OCI-LY7 (cell line): Measurements from ENCODE around the gene FOXB1. TPM values are rescaled to one million over a fixed set of nuclear protein-coding genes. Genes with fewer than 3 reads are reported as not detected.

Source experiments
- BruUV-seq: library from RNA; stranded (reverse); fragments of 400-500 nt; replicated peaks from 2 replicates; lab custom pipeline; 2021; lab: Mats Ljungman, UMichigan
- CTCF ChIA-PET: fragments of 300-600 bp; sonication (Branson Sonifier 250); formaldehyde crosslinking; loops from one replicate; lab custom pipeline; 2022; ENCODE audit warnings: antibody characterized with exemption; ENCODE audit not compliant: unreplicated experiment; lab: Charles Lee
- POLR2A ChIA-PET: fragments of 300-600 bp; sonication (Branson Sonifier 250); formaldehyde crosslinking; loops from one replicate; lab custom pipeline; 2022; ENCODE audit warnings: antibody characterized with exemption; lab: Charles Lee
- DNase-seq: peaks from one replicate; pipeline ENCODE4 v3.0.0-alpha.2; 2015; ENCODE audit warnings: low spot score
- H2AFZ ChIP-seq: fragments of 200-600 bp; sonication (generic), shearing (Covaris generic); 2 replicates; pipeline ENCODE4 v1.6.1; 2014; ENCODE audit warnings: mild to moderate bottlenecking, antibody characterized with exemption, low read length, moderate library complexity
- H3K27ac ChIP-seq: fragments of 200-600 bp; sonication (generic); 2 replicates; pipeline ENCODE4 v1.5.1; 2014; ENCODE audit warnings: mixed run types, low read depth, mild to moderate bottlenecking, moderate library complexity, low read length, inconsistent platforms; ENCODE audit not compliant: poor library complexity, severe bottlenecking
- H3K36me3 ChIP-seq: fragments of 200-600 bp; sonication (generic); 2 replicates; pipeline ENCODE4 v1.6.1; 2014; ENCODE audit warnings: mild to moderate bottlenecking, antibody characterized with exemption, low read length, moderate library complexity, mixed read lengths; ENCODE audit not compliant: insufficient read depth
- H3K4me1 ChIP-seq: fragments of 200-600 bp; sonication (generic); 2 replicates; pipeline ENCODE4 v1.5.1; 2014; ENCODE audit warnings: mild to moderate bottlenecking, low read length; ENCODE audit not compliant: insufficient read depth, poor library complexity, severe bottlenecking
- H3K4me2 ChIP-seq: fragments of 200-600 bp; sonication (generic); 2 replicates; pipeline ENCODE4 v1.6.1; 2014; ENCODE audit warnings: mild to moderate bottlenecking, low read length
- H3K4me3 ChIP-seq: fragments of 200-600 bp; sonication (generic); 2 replicates; pipeline ENCODE4 v1.5.1; 2014; ENCODE audit warnings: mild to moderate bottlenecking, low read depth, low read length; ENCODE audit not compliant: poor library complexity, severe bottlenecking
- H3K79me2 ChIP-seq: fragments of 200-600 bp; sonication (generic); 2 replicates; pipeline ENCODE4 v1.6.1; 2016; ENCODE audit warnings: low read depth, mild to moderate bottlenecking, low read length, moderate library complexity, mixed read lengths; ENCODE audit not compliant: insufficient read depth
- H3K9me2 ChIP-seq: fragments of 200-600 bp; sonication (generic); 2 replicates; pipeline ENCODE4 v1.6.1; 2016; ENCODE audit warnings: mild to moderate bottlenecking, low read length, mixed read lengths; ENCODE audit not compliant: insufficient read depth
- H3K9me3 ChIP-seq: fragments of 200-600 bp; sonication (generic); 2 replicates; pipeline ENCODE4 v1.6.1; 2014; ENCODE audit warnings: mild to moderate bottlenecking, mixed run types, low read length, mixed read lengths
- H4K20me1 ChIP-seq: fragments of 200-600 bp; sonication (generic); 2 replicates; pipeline ENCODE4 v1.6.1; 2014; ENCODE audit warnings: mild to moderate bottlenecking, antibody characterized with exemption, low read length, moderate library complexity, mixed read lengths; ENCODE audit not compliant: insufficient read depth
- EZH2phosphoT487 ChIP-seq: fragments of 200-600 bp; sonication (generic); IDR thresholded peaks from 2 replicates; pipeline ENCODE4 v1.6.1; 2018; ENCODE audit warnings: low read depth, borderline replicate concordance, mild to moderate bottlenecking, mixed run types, antibody characterized with exemption, low read length, moderate library complexity, mixed read lengths
- intact Hi-C: fragments of 100-400 bp; cut with micrococcal nuclease; formaldehyde crosslinking; loops from one replicate; pipeline ENCODE4 v1.10.0; 2022; ENCODE audit not compliant: unreplicated experiment
- total RNA-seq, 2 experiments: library from RNA; depleted of rRNA in 1 of 2; stranded (reverse); fragments of >200 nt in 1 of 2; shearing (Covaris generic) in 1 of 2; gene quantifications; 2 replicates each; pipeline ENCODE4 v1.2.3, GENCODE V29; 2014 to 2022
- TF ChIP-seq, protein P1 (sequence below): fragments of 200-600 bp; sonication (generic); conservative IDR thresholded peaks from 2 replicates; pipeline ENCODE4 v1.5.1; 2014; ENCODE audit warnings: mild to moderate bottlenecking, antibody characterized with exemption, low read length, moderate library complexity, mixed read lengths

The FOXB1 gene
- total RNA-seq, 2 experiments from 2014 or later = not detected

DNA sequence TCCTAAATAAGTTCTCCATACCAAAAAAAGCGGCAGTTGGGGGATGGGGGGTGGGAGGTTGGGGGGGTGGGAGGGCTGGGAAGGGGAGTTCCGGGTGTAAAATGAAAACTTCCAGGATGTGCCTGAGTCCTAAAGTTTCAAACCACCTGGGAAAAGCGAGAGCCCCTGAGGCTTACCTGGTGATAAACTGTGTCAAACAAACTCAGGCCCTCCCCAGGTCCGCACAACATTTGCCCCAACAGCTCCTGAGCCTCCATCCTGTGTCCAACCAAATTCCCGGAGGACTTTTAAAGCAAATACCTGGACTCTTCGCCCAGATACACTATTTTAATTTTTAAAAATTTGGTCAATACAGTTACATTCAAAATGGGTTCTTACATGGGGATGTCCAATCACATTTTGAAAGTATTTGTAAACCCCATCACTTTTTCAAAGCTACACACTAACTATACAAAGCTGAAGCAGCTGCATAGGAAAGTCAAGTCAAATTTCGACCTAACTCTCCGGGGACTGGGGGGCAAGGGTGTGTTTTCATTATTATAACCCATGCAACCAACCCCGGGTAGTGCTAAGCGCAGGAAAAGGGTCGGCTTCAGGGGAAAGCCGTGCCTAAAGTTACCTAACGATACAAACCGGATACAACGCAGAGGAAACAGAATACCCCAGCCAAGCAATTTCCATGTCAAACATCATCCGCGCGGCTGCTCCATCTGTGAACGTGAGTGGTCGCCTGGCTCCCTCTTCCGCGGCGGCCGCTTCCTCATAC is 685 bp upstream of the FOXB1 start:
- DNase-seq = no peak
- Histone ChIP-seq H3K27ac (no peak overlapping the region), H3K4me3 (no peak overlapping the region), H3K79me2 (no peaks in the 10 kb centered on the region), H2AFZ (no peak overlapping the region), H4K20me1 (no peaks in the 10 kb centered on the region), H3K4me2 (no peak overlapping the region), H3K9me2 (no peaks in the 10 kb centered on the region), H3K9me3 (no peaks in the 10 kb centered on the region), H3K4me1 (no peaks in the 10 kb centered on the region), H3K36me3 (no peaks in the 10 kb centered on the region)
- no TSS peak for BruUV-seq
- CTCF ChIA-PET = no interaction called here
- POLR2A ChIA-PET = interaction anchor here (0.6 kb wide), 1 partner anchor 21 kb away, joined by 5 read pairs; no protein-coding TSS in a partner anchor
- intact Hi-C loops = no loop called here
- TF ChIP-seq, protein P1, sequence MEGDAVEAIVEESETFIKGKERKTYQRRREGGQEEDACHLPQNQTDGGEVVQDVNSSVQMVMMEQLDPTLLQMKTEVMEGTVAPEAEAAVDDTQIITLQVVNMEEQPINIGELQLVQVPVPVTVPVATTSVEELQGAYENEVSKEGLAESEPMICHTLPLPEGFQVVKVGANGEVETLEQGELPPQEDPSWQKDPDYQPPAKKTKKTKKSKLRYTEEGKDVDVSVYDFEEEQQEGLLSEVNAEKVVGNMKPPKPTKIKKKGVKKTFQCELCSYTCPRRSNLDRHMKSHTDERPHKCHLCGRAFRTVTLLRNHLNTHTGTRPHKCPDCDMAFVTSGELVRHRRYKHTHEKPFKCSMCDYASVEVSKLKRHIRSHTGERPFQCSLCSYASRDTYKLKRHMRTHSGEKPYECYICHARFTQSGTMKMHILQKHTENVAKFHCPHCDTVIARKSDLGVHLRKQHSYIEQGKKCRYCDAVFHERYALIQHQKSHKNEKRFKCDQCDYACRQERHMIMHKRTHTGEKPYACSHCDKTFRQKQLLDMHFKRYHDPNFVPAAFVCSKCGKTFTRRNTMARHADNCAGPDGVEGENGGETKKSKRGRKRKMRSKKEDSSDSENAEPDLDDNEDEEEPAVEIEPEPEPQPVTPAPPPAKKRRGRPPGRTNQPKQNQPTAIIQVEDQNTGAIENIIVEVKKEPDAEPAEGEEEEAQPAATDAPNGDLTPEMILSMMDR = no peak
- no peak for TF ChIP-seq EZH2phosphoT487

DNA sequence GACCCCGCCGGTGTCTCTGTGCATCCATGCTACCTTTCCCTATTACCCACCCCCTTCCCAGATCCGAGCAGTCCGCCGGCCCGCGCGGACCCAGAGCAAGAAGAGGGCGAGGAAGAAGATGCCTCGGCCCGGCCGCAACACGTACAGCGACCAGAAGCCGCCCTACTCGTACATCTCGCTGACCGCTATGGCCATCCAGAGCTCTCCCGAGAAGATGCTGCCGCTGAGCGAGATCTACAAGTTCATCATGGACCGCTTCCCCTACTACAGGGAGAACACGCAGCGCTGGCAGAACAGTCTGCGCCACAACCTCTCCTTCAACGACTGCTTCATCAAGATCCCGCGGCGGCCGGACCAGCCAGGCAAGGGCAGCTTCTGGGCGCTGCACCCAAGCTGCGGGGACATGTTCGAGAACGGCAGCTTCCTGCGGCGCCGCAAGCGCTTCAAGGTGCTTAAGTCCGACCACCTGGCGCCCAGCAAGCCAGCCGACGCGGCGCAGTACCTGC is 788 bp downstream of the FOXB1 start:
- intact Hi-C loops = no loop called here
- Histone ChIP-seq H2AFZ (no peak overlapping the region), H3K4me3 (no peak overlapping the region), H4K20me1 (no peaks in the 10 kb centered on the region), H3K9me3 (no peaks in the 10 kb centered on the region), H3K27ac (no peak overlapping the region), H3K79me2 (no peaks in the 10 kb centered on the region), H3K36me3 (no peaks in the 10 kb centered on the region), H3K4me1 (no peaks in the 10 kb centered on the region), H3K9me2 (no peaks in the 10 kb centered on the region), H3K4me2 (no peak overlapping the region)
- ChIA-PET CTCF (interaction anchor here (0.5 kb wide), 1 partner anchor 172 kb away, joined by 3 read pairs; no protein-coding TSS in a partner anchor), POLR2A (no interaction called here)
- BruUV-seq = no TSS peak
- TF ChIP-seq, protein P1 = no peak
- TF ChIP-seq EZH2phosphoT487 = no peak
- no peak for DNase-seq
